Trophoblast cell (in vitro differentiated cells and primary cell): ENCODE results near the gene PTBP3.
A peak's percentile ranks its signal among the peaks of the same experiment; 100 is the strongest.

ENCODE experiments used
- DNase-seq, 2 donors: peaks; one replicate each; pipeline ENCODE4 v3.0.0-alpha.2; 2016
- H2AFZ ChIP-seq: 2 replicates; pipeline ENCODE4 v1.6.1; 2013; ENCODE audit warnings: low read length, moderate library complexity, mild to moderate bottlenecking; ENCODE audit not compliant: insufficient read depth, poor library complexity
- H2AK5ac ChIP-seq: 2 replicates; pipeline ENCODE4 v1.6.1; 2013; ENCODE audit warnings: mild to moderate bottlenecking, low read length
- H2BK120ac ChIP-seq: 2 replicates; pipeline ENCODE4 v1.6.1; 2013; ENCODE audit warnings: low read length, mild to moderate bottlenecking, moderate library complexity; ENCODE audit not compliant: insufficient read depth, poor library complexity
- H2BK12ac ChIP-seq: 2 replicates; pipeline ENCODE4 v1.6.1; 2013; ENCODE audit warnings: mild to moderate bottlenecking, low read length, moderate library complexity
- H2BK5ac ChIP-seq: 2 replicates; pipeline ENCODE4 v1.6.1; 2013; ENCODE audit warnings: low read length, low read depth, moderate library complexity, mild to moderate bottlenecking; ENCODE audit not compliant: poor library complexity
- H3K14ac ChIP-seq: 2 replicates; pipeline ENCODE4 v1.6.1; 2013; ENCODE audit warnings: mild to moderate bottlenecking, low read length
- H3K18ac ChIP-seq: 2 replicates; pipeline ENCODE4 v1.6.1; 2013; ENCODE audit warnings: mild to moderate bottlenecking, low read length
- H3K23ac ChIP-seq: 2 replicates; pipeline ENCODE4 v1.6.1; 2013; ENCODE audit warnings: low read length
- H3K27ac ChIP-seq: 2 replicates; pipeline ENCODE4 v1.5.1; 2013; ENCODE audit warnings: low read depth, mild to moderate bottlenecking, inconsistent platforms, low read length, moderate library complexity
- H3K27me3 ChIP-seq: 2 replicates; pipeline ENCODE4 v1.6.1; 2013; ENCODE audit warnings: inconsistent platforms, mild to moderate bottlenecking, low read length, moderate library complexity; ENCODE audit not compliant: insufficient read depth
- H3K36me3 ChIP-seq, 2 experiments: 1 replicate in 1 of 2; 2 replicates in 1 of 2; pipeline ENCODE4 v1.6.1; 2013; ENCODE audit warnings: low read length in 2 of 2, mild to moderate bottlenecking in 2 of 2, moderate library complexity in 1 of 2; ENCODE audit not compliant: insufficient read depth in 2 of 2, control insufficient read depth in 1 of 2
- H3K4ac ChIP-seq: 2 replicates; pipeline ENCODE4 v1.6.1; 2013; ENCODE audit warnings: low read depth, mild to moderate bottlenecking, low read length, moderate library complexity
- H3K4me1 ChIP-seq, 2 experiments: 1 replicate in 1 of 2; 2 replicates in 1 of 2; pipeline ENCODE4 v1.6.1; 2013; ENCODE audit warnings: low read length in 2 of 2, mild to moderate bottlenecking in 2 of 2, moderate library complexity in 1 of 2; ENCODE audit not compliant: insufficient read depth in 2 of 2, control insufficient read depth in 1 of 2
- H3K4me2 ChIP-seq: 2 replicates; pipeline ENCODE4 v1.6.1; 2013; ENCODE audit warnings: inconsistent platforms, mild to moderate bottlenecking, low read length, moderate library complexity
- H3K4me3 ChIP-seq: 2 replicates; pipeline ENCODE4 v1.5.1; 2013; ENCODE audit warnings: mild to moderate bottlenecking, low read depth, low read length, inconsistent platforms
- H3K79me1 ChIP-seq: one replicate; pipeline ENCODE4 v1.6.1; 2013; ENCODE audit warnings: low read length
- H3K79me2 ChIP-seq: 2 replicates; pipeline ENCODE4 v1.6.1; 2013; ENCODE audit warnings: low read length, mild to moderate bottlenecking; ENCODE audit not compliant: control insufficient read depth, insufficient read depth, poor library complexity
- H3K9ac ChIP-seq: 2 replicates; pipeline ENCODE4 v1.6.1; 2013; ENCODE audit warnings: mild to moderate bottlenecking, low read length
- H3K9me3 ChIP-seq: 2 replicates; pipeline ENCODE4 v1.6.1; 2013; ENCODE audit warnings: low read depth, mild to moderate bottlenecking, control low read depth, inconsistent platforms, low read length; ENCODE audit not compliant: insufficient read depth
- H4K12ac ChIP-seq: 2 replicates; pipeline ENCODE4 v1.6.1; 2013; ENCODE audit warnings: low read depth, mild to moderate bottlenecking, low read length, moderate library complexity
- H4K8ac ChIP-seq: 2 replicates; pipeline ENCODE4 v1.6.1; 2013; ENCODE audit warnings: low read depth, mild to moderate bottlenecking, low read length, moderate library complexity
- H4K91ac ChIP-seq: one replicate; pipeline ENCODE4 v1.6.1; 2013; ENCODE audit warnings: low read depth, mild to moderate bottlenecking, low read length, moderate library complexity
- WGBS: extraction: QIAGEN DNeasy Blood & Tissue Kit; methylation state at CpG from one replicate; pipeline ENCODE4 v1.1.7; 2013; ENCODE audit warnings: missing lambda C conversion rate; ENCODE audit not compliant: insufficient read length, insufficient coverage; ENCODE audit errors: extremely low coverage; 5-methylcytosine and 5-hydroxymethylcytosine counted together

The PTBP3 gene

GRCh38 chr9:112295174-112295573 is 38.2 kb downstream of the PTBP3 start:
- Histone ChIP-seq H3K9ac (no peak overlapping the region), H3K27ac (peak overlapping the region; percentile 65), H3K27me3 (no peaks in the 10 kb centered on the region), H3K4me3 (no peak overlapping the region), H3K9me3 (no peaks in the 10 kb centered on the region), H4K91ac (peak overlapping the region; percentile 73), H2BK120ac (peak overlapping the region; percentile 66), H3K18ac (peak overlapping the region; percentile 37), H2BK5ac (peak overlapping the region; percentile 31), H3K79me1 (no peaks in the 10 kb centered on the region), H3K4me1 (no peaks in the 10 kb centered on the region), H3K79me2 (no peaks in the 10 kb centered on the region), H4K12ac (no peak overlapping the region), H2AFZ (no peak overlapping the region), H3K14ac (no peak overlapping the region), H3K4ac (peak overlapping the region; percentile 46), H2AK5ac (no peak overlapping the region), H3K23ac (no peak overlapping the region), H3K4me2 (no peak overlapping the region), H2BK12ac (no peak overlapping the region), H3K36me3 (peaks cover 0 to 8% of the 10 kb centered on the region in 2 experiments), H4K8ac (no peak overlapping the region)
- WGBS: no CpG with 5 or more reads among the region's 2 CpGs
- peak; percentile 32 to 90 for DNase-seq

GRCh38 chr9:112288029-112288428 is 45.4 kb downstream of the PTBP3 start:
- peaks cover 11% of the 10 kb centered on the region for H3K9me3 ChIP-seq
- no peaks in the 10 kb centered on the region for H3K79me2 ChIP-seq
- no peak overlapping the region for H2BK5ac ChIP-seq
- H3K27me3 ChIP-seq: no peaks in the 10 kb centered on the region
- H3K4me2 ChIP-seq: no peak overlapping the region
- no peaks in the 10 kb centered on the region for H3K79me1 ChIP-seq
- peaks cover 0 to 5% of the 10 kb centered on the region in 2 experiments for H3K4me1 ChIP-seq
- H3K9ac ChIP-seq: no peak overlapping the region
- no peak overlapping the region for H4K12ac ChIP-seq
- DNase-seq: no peak
- no peak overlapping the region for H3K23ac ChIP-seq
- no peak overlapping the region for H3K27ac ChIP-seq
- H3K14ac ChIP-seq: no peak overlapping the region
- no peak overlapping the region for H2BK120ac ChIP-seq
- no peak overlapping the region for H2BK12ac ChIP-seq
- H4K91ac ChIP-seq: no peak overlapping the region
- H2AK5ac ChIP-seq: no peak overlapping the region
- peaks cover 13 to 14% of the 10 kb centered on the region in 2 experiments for H3K36me3 ChIP-seq
- H3K18ac ChIP-seq: no peak overlapping the region
- H3K4me3 ChIP-seq: no peak overlapping the region
- no peak overlapping the region for H4K8ac ChIP-seq
- no peak overlapping the region for H3K4ac ChIP-seq
- H2AFZ ChIP-seq: no peak overlapping the region

GRCh38 chr9:112286926-112287325 is 46.5 kb downstream of the PTBP3 start:
- Histone ChIP-seq H3K4me3 (no peak overlapping the region), H2BK120ac (no peak overlapping the region), H4K12ac (no peak overlapping the region), H3K4ac (no peak overlapping the region), H2BK5ac (no peak overlapping the region), H3K4me2 (no peak overlapping the region), H3K4me1 (peaks cover 0 to 5% of the 10 kb centered on the region in 2 experiments), H3K79me2 (no peaks in the 10 kb centered on the region), H4K91ac (no peak overlapping the region), H3K79me1 (no peaks in the 10 kb centered on the region), H3K23ac (no peak overlapping the region), H3K14ac (no peak overlapping the region), H4K8ac (no peak overlapping the region), H2AK5ac (no peak overlapping the region), H2AFZ (no peak overlapping the region), H3K9me3 (peaks cover 11% of the 10 kb centered on the region), H2BK12ac (no peak overlapping the region), H3K9ac (no peak overlapping the region), H3K27ac (no peak overlapping the region), H3K36me3 (peaks cover 13 to 14% of the 10 kb centered on the region in 2 experiments), H3K18ac (no peak overlapping the region), H3K27me3 (no peaks in the 10 kb centered on the region)
- WGBS: no CpG with 5 or more reads among the region's 2 CpGs
- no peak for DNase-seq

GRCh38 chr9:112285056-112285455 is 48.4 kb downstream of the PTBP3 start:
- no peak overlapping the region for H3K14ac ChIP-seq
- H2BK120ac ChIP-seq: no peak overlapping the region
- peaks cover 0 to 5% of the 10 kb centered on the region in 2 experiments for H3K4me1 ChIP-seq
- no peak overlapping the region for H3K4ac ChIP-seq
- no peak overlapping the region for H2AFZ ChIP-seq
- no peak overlapping the region for H3K4me2 ChIP-seq
- H3K9ac ChIP-seq: no peak overlapping the region
- H3K36me3 ChIP-seq: peaks cover 12 to 13% of the 10 kb centered on the region in 2 experiments
- H3K27me3 ChIP-seq: no peaks in the 10 kb centered on the region
- H4K12ac ChIP-seq: no peak overlapping the region
- no peak overlapping the region for H2AK5ac ChIP-seq
- H3K23ac ChIP-seq: no peak overlapping the region
- H2BK12ac ChIP-seq: no peak overlapping the region
- H3K27ac ChIP-seq: no peak overlapping the region
- H3K79me2 ChIP-seq: no peaks in the 10 kb centered on the region
- no peak overlapping the region for H4K91ac ChIP-seq
- WGBS: no CpG with 5 or more reads among the region's 2 CpGs
- H3K18ac ChIP-seq: no peak overlapping the region
- H3K79me1 ChIP-seq: no peaks in the 10 kb centered on the region
- no peak overlapping the region for H2BK5ac ChIP-seq
- DNase-seq: no peak
- H4K8ac ChIP-seq: no peak overlapping the region
- H3K4me3 ChIP-seq: no peak overlapping the region
- H3K9me3 ChIP-seq: peaks cover 11% of the 10 kb centered on the region
